K562 (cell line): ENCODE results near the gene OSGIN1. TPM values are rescaled to one million over a fixed set of nuclear protein-coding genes. Genes with fewer than 3 reads are reported as not detected.
A peak's percentile ranks its signal among the peaks of the same experiment; 100 is the strongest.

Experiments used
- CBX5 ChIP-seq: IDR thresholded peaks from 2 replicates; pipeline ENCODE4 v1.6.1; 2014; ENCODE audit warnings: low read depth, borderline replicate concordance
- CREB3 ChIP-seq: fragments of 450-650 bp; conservative IDR thresholded peaks from 2 replicates; pipeline ENCODE4 v1.6.1; 2016; ENCODE audit warnings: missing genetic modification characterization, low read depth, mild to moderate bottlenecking, missing compliant biosample characterization, moderate library complexity
- CREB3L1 ChIP-seq: fragments of 450-650 bp; IDR thresholded peaks from 2 replicates; pipeline ENCODE4 v1.6.1; 2014; ENCODE audit warnings: low read depth, mild to moderate bottlenecking, moderate library complexity, borderline replicate concordance
- CREM ChIP-seq: IDR thresholded peaks from 2 replicates; pipeline ENCODE4 v1.6.1; 2014; ENCODE audit warnings: antibody characterized with exemption, low read depth
- ESRRA ChIP-seq: fragments of 450-650 bp; IDR thresholded peaks from 2 replicates; pipeline ENCODE4 v1.6.1; 2014; ENCODE audit warnings: low read depth, mild to moderate bottlenecking, moderate library complexity, borderline replicate concordance
- FOXM1 ChIP-seq, 2 experiments: fragments of 450-650 bp in 1 of 2; sonication (generic) in 1 of 2; formaldehyde crosslinking in 1 of 2; IDR thresholded peaks; 2 replicates each; pipeline versions ENCODE4 v1.6.1 to v1.9.0; 2017 to 2022; ENCODE audit warnings: low read depth in 2 of 2, mild to moderate bottlenecking in 2 of 2, missing genetic modification reagents in 1 of 2, moderate library complexity in 1 of 2
- JUN ChIP-seq, 2 experiments: sonication (generic) in 1 of 2; formaldehyde crosslinking in 1 of 2; IDR thresholded peaks; 2 replicates each; pipeline versions ENCODE4 v1.6.1 to v1.8.0; 2012 to 2022; ENCODE audit warnings: borderline replicate concordance in 2 of 2, mild to moderate bottlenecking in 2 of 2, improper control_type of control experiment in 1 of 2, low read depth in 1 of 2, low read length in 1 of 2, missing genetic modification reagents in 1 of 2
- KAT2B ChIP-seq: IDR thresholded peaks from one replicate; pipeline ENCODE4 v1.6.1; 2012; ENCODE audit warnings: low read depth, mild to moderate bottlenecking, control low read depth, inconsistent platforms, low read length, moderate library complexity
- MEIS2 ChIP-seq: fragments of 450-650 bp; IDR thresholded peaks from 2 replicates; pipeline ENCODE4 v1.6.1; 2014; ENCODE audit warnings: mild to moderate bottlenecking; ENCODE audit not compliant: partially characterized antibody
- PML ChIP-seq: IDR thresholded peaks from 2 replicates; pipeline ENCODE4 v1.6.1; 2012; ENCODE audit warnings: low read length, inconsistent platforms
- POLR2A ChIP-seq: fragments of 450-650 bp; conservative IDR thresholded peaks from 2 replicates; pipeline ENCODE4 v1.6.1; 2016
- RAD51 ChIP-seq: fragments of 450-650 bp; IDR thresholded peaks from 2 replicates; pipeline ENCODE4 v1.7.1; 2016; ENCODE audit warnings: low read depth, mild to moderate bottlenecking, borderline replicate concordance
- RBFOX2 ChIP-seq: fragments of 200-400 bp; formaldehyde crosslinking; IDR thresholded peaks from 2 replicates; pipeline ENCODE4 v1.6.1; 2017; ENCODE audit warnings: low read depth, mild to moderate bottlenecking, low read length, moderate library complexity
- SMARCE1 ChIP-seq: fragments of 450-650 bp; IDR thresholded peaks from 2 replicates; pipeline ENCODE4 v1.7.1; 2016; ENCODE audit warnings: mild to moderate bottlenecking
- SNRNP70 ChIP-seq: fragments of 200-400 bp; formaldehyde crosslinking; optimal IDR thresholded peaks from 2 replicates; pipeline ENCODE3; 2017; ENCODE audit warnings: low read depth, low read length
- TAF9B ChIP-seq: fragments of 450-650 bp; IDR thresholded peaks from 2 replicates; pipeline ENCODE4 v1.6.1; 2018; ENCODE audit warnings: mild to moderate bottlenecking; ENCODE audit not compliant: partially characterized antibody
- TBP ChIP-seq: optimal IDR thresholded peaks from 2 replicates; pipeline ENCODE3; 2011; ENCODE audit warnings: low read depth, low read length, improper control_type of control experiment
- TEAD4 ChIP-seq, 2 experiments: sonication (generic) in 1 of 2; formaldehyde crosslinking in 1 of 2; IDR thresholded peaks; 2 replicates each; pipeline versions ENCODE4 v1.6.1 to v1.8.0; 2012 to 2022; ENCODE audit warnings: borderline replicate concordance in 1 of 2, inconsistent platforms in 1 of 2, low read length in 1 of 2, mild to moderate bottlenecking in 1 of 2, missing genetic modification reagents in 1 of 2
- U2AF2 ChIP-seq: fragments of 200-400 bp; formaldehyde crosslinking; optimal IDR thresholded peaks from 2 replicates; pipeline ENCODE3; 2017; ENCODE audit warnings: low read depth, mild to moderate bottlenecking, low read length
- USF1 ChIP-seq: sonication (generic); formaldehyde crosslinking; IDR thresholded peaks from 2 replicates; pipeline ENCODE4 v1.9.0; 2022; ENCODE audit warnings: mild to moderate bottlenecking, missing genetic modification reagents
- YY1 ChIP-seq, 3 experiments: IDR thresholded peaks; 2 replicates each; pipeline ENCODE4 v1.6.1; 2011; ENCODE audit warnings: low read length in 2 of 3, mild to moderate bottlenecking in 2 of 3, moderate library complexity in 2 of 3, borderline replicate concordance in 1 of 3, control low read depth in 1 of 3, low read depth in 1 of 3; ENCODE audit not compliant: insufficient read depth in 3 of 3, insufficient replicate concordance in 2 of 3, control insufficient read depth in 1 of 3, insufficient read length in 1 of 3; ENCODE audit errors: extremely low read depth in 1 of 3
- ZEB2 ChIP-seq: fragments of 450-650 bp; IDR thresholded peaks from 2 replicates; pipeline ENCODE4 v1.6.1; 2016
- ZNF146 ChIP-seq: IDR thresholded peaks from one replicate; pipeline ENCODE4 v1.6.1; 2018; ENCODE audit warnings: missing compliant biosample characterization; ENCODE audit not compliant: unreplicated experiment
- ZNF232 ChIP-seq: sonication (generic); formaldehyde crosslinking; IDR thresholded peaks from 2 replicates; pipeline ENCODE4 v1.8.0; 2022; ENCODE audit warnings: mild to moderate bottlenecking, missing genetic modification reagents
- polyA plus RNA-seq, 8 experiments: library from polyadenylated mRNA; depleted of rRNA in 4 of 8; stranded (reverse) in 5 of 8; unstranded in 3 of 8; fragments of >200 nt; fragmentation: Nextera tagmentation in 2 of 8; fragmentation: Illumina TruSeq in 1 of 8; extraction: Ambion mirVana in 2 of 8; extraction: Trizol in 1 of 8; gene quantifications; 2 replicates each; pipeline versions ENCODE4 v1.2.1 to v1.2.3, GENCODE V29; 2011 to 2014; ENCODE audit warnings: inconsistent platforms in 1 of 8, missing spikeins in 1 of 8
- total RNA-seq, 7 experiments: library from RNA; depleted of rRNA in 6 of 7; stranded (reverse); fragments of >200 nt in 6 of 7; fragmentation: Illumina TruSeq in 2 of 7; extraction: Trizol in 2 of 7; gene quantifications; 2 replicates each; pipeline versions ENCODE4 v1.2.1 to v1.2.3, GENCODE V29; 2011 to 2021; ENCODE audit warnings: low replicate concordance in 1 of 7

Gene OSGIN1
- total and polyA plus RNA-seq, 9 of the 15 experiments (the other 6 are each of a cell fraction or from before 2014, with no cell fraction given), result 0.03 to 3.6 (median 1.6) TPM

- no peak for TF ChIP-seq SNRNP70
- peak; percentile 93 for TF ChIP-seq RAD51
- TF ChIP-seq ZEB2, result peak; percentile 63; the same call in 1 of the 2 replicates
- TF ChIP-seq POLR2A, result no peak
- TF ChIP-seq KAT2B, result peak; percentile 15
- TF ChIP-seq CREB3L1, result peak; percentile 84; the same call in 1 of the 2 replicates
- TF ChIP-seq PML, result peak; percentile 52; the same call in 1 of the 2 replicates
- 0 out of 2 replicates have a peak, but pooled peaks have one; percentile 10 for TF ChIP-seq FOXM1 (IDR thresholded peaks at IDR 0.05; ENCODE audit: low read depth)
- TF ChIP-seq FOXM1 (CRISPR knock-in tag; IDR thresholded peaks at IDR 0.05; ENCODE audit: low read depth), result no peak
- peak in 2 of 3 experiments; percentile 14 to 30 for TF ChIP-seq YY1 (IDR thresholded peaks at IDR 0.05; ENCODE audit: borderline replicate concordance in 1 of 3, control insufficient read depth in 1 of 3, extremely low read depth in 1 of 3, insufficient read depth in 3 of 3, insufficient read length in 1 of 3, insufficient replicate concordance in 2 of 3, low read depth in 1 of 3, low read length in 2 of 3)
- peak; percentile 89 for TF ChIP-seq TEAD4 (IDR thresholded peaks at IDR 0.05; ENCODE audit: low read length)
- TF ChIP-seq TEAD4 (CRISPR knock-in tag; IDR thresholded peaks at IDR 0.05; ENCODE audit: borderline replicate concordance), result no peak
- TF ChIP-seq TBP, result peak; percentile 60
- peak; percentile 43 for TF ChIP-seq RBFOX2
- peak; percentile 32; the same call in 1 of the 2 replicates for TF ChIP-seq CREM
- TF ChIP-seq ZNF146, result no peak
- peak; percentile 70; the same call in 1 of the 2 replicates for TF ChIP-seq ESRRA
- TF ChIP-seq CREB3 (tag), result peak; percentile 80; the same call in 1 of the 2 replicates
- peak; percentile 18 for TF ChIP-seq MEIS2
- peak; percentile 60; the same call in 1 of the 2 replicates for TF ChIP-seq JUN (IDR thresholded peaks at IDR 0.05; ENCODE audit: borderline replicate concordance, low read depth, low read length)
- no peak for TF ChIP-seq JUN (CRISPR knock-in tag; IDR thresholded peaks at IDR 0.05; ENCODE audit: borderline replicate concordance)
- TF ChIP-seq TAF9B, result no peak
- peak; percentile 51; the same call in 1 of the 2 replicates for TF ChIP-seq SMARCE1
- peak; percentile 93 for TF ChIP-seq USF1 (CRISPR knock-in tag)
- no peak for TF ChIP-seq ZNF232 (CRISPR knock-in tag)
- no peak for TF ChIP-seq U2AF2
- TF ChIP-seq CBX5, result no peak
Measured at GRCh38 chr16:84013787-84014569, 60.9 kb downstream of the OSGIN1 start (continued).
